Measurements from ENCODE around the gene HES2. TPM values are rescaled to one million over a fixed set of nuclear protein-coding genes. Genes with fewer than 3 reads are reported as not detected.

HES2 gene
- total and polyA plus RNA-seq, 2 experiments from 2014 or later = 0.27 to 1.2 TPM

DNA sequence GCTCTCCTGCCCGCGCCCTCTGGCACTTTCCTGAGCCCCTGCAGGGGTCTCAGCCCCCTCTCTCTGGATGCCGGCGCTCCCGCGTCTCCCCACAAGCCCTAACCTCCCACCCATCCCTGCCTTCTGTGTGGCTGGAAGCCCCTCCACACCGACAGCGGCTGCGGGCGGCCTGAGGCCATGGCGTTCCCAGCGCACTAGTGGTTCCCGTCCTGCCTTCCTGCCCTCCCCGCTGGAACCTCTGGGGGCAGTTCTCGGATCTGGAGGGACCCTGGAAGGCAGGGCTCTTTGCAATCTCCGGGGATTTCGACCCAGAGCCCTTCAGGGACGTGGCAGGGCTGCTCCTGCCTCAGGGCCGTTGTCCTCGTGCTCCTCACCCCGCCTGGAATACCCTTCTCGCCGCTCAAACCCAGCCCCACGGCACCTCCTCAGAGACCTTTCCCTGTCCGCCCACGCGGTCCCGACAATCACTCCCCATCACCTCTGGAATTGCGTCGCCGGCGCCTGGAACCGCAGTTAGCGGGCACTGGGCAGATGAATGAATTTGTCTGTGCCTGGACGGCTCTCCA lies 4.4 kb upstream of the HES2 start:
- Histone ChIP-seq H3K36me3 (replicated peaks; ENCODE audit: insufficient read depth, low read depth) (no peaks in the 10 kb centered on the region), H3K79me2 (no peaks in the 10 kb centered on the region), H2AFZ (no peak overlapping the region), H3K27me3 (peaks cover 78% of the 10 kb centered on the region), H3K4me2 (peak overlapping the region; percentile 72), H3K9me2 (replicated peaks; ENCODE audit: insufficient read depth) (no peaks in the 10 kb centered on the region), H3K4me1 (ENCODE audit: insufficient read depth) (peaks cover 21% of the 10 kb centered on the region), H3K4me3 (no peak overlapping the region), H4K20me1 (ENCODE audit: insufficient read depth, poor library complexity, severe bottlenecking) (no peaks in the 10 kb centered on the region), H3K9me3 (ENCODE audit: low read depth) (no peaks in the 10 kb centered on the region), H3K27ac (no peak overlapping the region)
- TF ChIP-seq, protein P1, sequence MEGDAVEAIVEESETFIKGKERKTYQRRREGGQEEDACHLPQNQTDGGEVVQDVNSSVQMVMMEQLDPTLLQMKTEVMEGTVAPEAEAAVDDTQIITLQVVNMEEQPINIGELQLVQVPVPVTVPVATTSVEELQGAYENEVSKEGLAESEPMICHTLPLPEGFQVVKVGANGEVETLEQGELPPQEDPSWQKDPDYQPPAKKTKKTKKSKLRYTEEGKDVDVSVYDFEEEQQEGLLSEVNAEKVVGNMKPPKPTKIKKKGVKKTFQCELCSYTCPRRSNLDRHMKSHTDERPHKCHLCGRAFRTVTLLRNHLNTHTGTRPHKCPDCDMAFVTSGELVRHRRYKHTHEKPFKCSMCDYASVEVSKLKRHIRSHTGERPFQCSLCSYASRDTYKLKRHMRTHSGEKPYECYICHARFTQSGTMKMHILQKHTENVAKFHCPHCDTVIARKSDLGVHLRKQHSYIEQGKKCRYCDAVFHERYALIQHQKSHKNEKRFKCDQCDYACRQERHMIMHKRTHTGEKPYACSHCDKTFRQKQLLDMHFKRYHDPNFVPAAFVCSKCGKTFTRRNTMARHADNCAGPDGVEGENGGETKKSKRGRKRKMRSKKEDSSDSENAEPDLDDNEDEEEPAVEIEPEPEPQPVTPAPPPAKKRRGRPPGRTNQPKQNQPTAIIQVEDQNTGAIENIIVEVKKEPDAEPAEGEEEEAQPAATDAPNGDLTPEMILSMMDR (IDR thresholded peaks at IDR 0.05; ENCODE audit: poor library complexity) = no peak
- TF ChIP-seq EZH2 (IDR thresholded peaks at IDR 0.05; ENCODE audit: borderline replicate concordance) = peak; percentile 81
- 14% methylated on average over 31 of the region's 35 CpGs for WGBS (ENCODE audit: low lambda C conversion rate, missing lambda C conversion rate)
- peak; percentile 15 for DNase-seq (ENCODE audit: low spot score)

DNA sequence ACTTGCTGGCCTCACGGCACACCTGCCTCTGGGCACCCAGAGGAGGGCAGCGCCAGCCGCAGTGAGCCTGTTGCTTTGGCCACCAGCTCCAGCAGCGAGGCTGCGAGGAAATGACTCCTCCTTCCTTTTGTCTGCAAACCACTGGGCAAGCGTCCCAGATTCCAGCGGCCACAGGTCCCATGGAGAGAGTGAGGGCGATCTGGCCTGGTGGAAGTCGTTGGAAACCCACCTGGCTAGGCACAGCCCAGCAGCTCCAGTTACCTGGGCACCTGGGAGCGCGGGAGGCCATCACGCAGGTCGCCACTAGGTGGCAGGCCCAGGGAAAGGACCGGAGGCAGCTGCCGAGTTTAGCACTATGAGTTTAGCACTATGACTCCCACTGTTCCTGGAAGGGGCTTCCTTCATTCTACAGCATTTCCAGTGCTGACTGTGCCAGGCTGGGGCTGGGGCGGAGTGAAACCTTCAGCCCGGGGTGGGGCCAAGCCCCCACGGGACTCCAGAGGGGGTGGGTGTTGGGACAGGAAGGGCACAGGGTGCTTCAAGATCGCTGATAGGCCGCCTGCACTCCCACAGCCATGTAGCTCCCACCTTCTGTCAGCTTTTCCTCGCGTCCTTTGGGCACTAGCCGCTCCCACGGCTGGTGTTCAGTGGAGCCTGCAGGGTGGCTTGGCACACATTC lies 3.7 kb upstream of the HES2 start:
- TF ChIP-seq, protein P1 (IDR thresholded peaks at IDR 0.05; ENCODE audit: poor library complexity) = peak; percentile 72
- TF ChIP-seq EZH2phosphoT487 (IDR thresholded peaks at IDR 0.05; ENCODE audit: low read depth, severe bottlenecking, unreplicated experiment) (no peak), EZH2 (IDR thresholded peaks at IDR 0.05; ENCODE audit: borderline replicate concordance) (no peak)
- H3K79me2 ChIP-seq = no peaks in the 10 kb centered on the region
- no peaks in the 10 kb centered on the region for H4K20me1 ChIP-seq (ENCODE audit: insufficient read depth, poor library complexity, severe bottlenecking)
- H3K4me2 ChIP-seq = peak overlapping the region; percentile 72
- H3K27ac ChIP-seq = no peak overlapping the region
- H2AFZ ChIP-seq = no peak overlapping the region
- peaks cover 24% of the 10 kb centered on the region for H3K4me1 ChIP-seq (ENCODE audit: insufficient read depth)
- WGBS (ENCODE audit: low lambda C conversion rate, missing lambda C conversion rate) = 14% methylated on average over 22 of the region's 24 CpGs
- peak; percentile 83 for DNase-seq (ENCODE audit: low spot score)
- H3K27me3 ChIP-seq = peaks cover 85% of the 10 kb centered on the region
- no peak overlapping the region for H3K4me3 ChIP-seq
- no peaks in the 10 kb centered on the region for H3K9me2 ChIP-seq (replicated peaks; ENCODE audit: insufficient read depth)
- no peaks in the 10 kb centered on the region for H3K9me3 ChIP-seq (ENCODE audit: low read depth)
- H3K36me3 ChIP-seq (replicated peaks; ENCODE audit: insufficient read depth, low read depth) = no peaks in the 10 kb centered on the region

DNA sequence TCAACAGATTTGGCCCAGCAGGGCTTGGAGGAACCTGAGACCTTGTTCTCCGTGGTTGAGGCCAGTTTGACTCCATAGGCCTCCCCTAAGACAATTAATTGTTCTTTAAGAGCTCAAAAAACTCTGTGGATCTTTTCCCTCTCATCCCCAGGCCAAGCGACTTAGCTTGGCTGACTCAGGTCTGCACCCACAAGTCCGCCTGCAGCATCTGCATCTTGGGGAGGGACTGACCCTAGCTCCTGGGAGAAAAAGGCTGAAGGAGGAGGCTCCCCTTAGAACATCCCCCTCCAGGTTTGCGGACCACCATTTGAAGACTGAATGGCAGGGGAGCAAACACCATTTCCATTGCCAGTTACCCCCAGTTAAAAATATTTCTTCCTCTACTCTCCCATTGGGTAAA lies 1.5 kb upstream of the HES2 start:
- Histone ChIP-seq H3K4me2 (no peak overlapping the region), H3K4me1 (ENCODE audit: insufficient read depth) (peaks cover 24% of the 10 kb centered on the region), H3K36me3 (replicated peaks; ENCODE audit: insufficient read depth, low read depth) (no peaks in the 10 kb centered on the region), H4K20me1 (ENCODE audit: insufficient read depth, poor library complexity, severe bottlenecking) (no peaks in the 10 kb centered on the region), H3K27ac (no peak overlapping the region), H2AFZ (no peak overlapping the region), H3K4me3 (no peak overlapping the region), H3K79me2 (no peaks in the 10 kb centered on the region), H3K27me3 (peaks cover 94% of the 10 kb centered on the region), H3K9me3 (ENCODE audit: low read depth) (no peaks in the 10 kb centered on the region), H3K9me2 (replicated peaks; ENCODE audit: insufficient read depth) (no peaks in the 10 kb centered on the region)
- WGBS (ENCODE audit: low lambda C conversion rate, missing lambda C conversion rate) = 58% methylated on average over 4 of the region's 4 CpGs
- TF ChIP-seq EZH2phosphoT487 (IDR thresholded peaks at IDR 0.05; ENCODE audit: low read depth, severe bottlenecking, unreplicated experiment) (no peak), EZH2 (IDR thresholded peaks at IDR 0.05; ENCODE audit: borderline replicate concordance) (no peak)
- no peak for DNase-seq (ENCODE audit: low spot score)

DNA sequence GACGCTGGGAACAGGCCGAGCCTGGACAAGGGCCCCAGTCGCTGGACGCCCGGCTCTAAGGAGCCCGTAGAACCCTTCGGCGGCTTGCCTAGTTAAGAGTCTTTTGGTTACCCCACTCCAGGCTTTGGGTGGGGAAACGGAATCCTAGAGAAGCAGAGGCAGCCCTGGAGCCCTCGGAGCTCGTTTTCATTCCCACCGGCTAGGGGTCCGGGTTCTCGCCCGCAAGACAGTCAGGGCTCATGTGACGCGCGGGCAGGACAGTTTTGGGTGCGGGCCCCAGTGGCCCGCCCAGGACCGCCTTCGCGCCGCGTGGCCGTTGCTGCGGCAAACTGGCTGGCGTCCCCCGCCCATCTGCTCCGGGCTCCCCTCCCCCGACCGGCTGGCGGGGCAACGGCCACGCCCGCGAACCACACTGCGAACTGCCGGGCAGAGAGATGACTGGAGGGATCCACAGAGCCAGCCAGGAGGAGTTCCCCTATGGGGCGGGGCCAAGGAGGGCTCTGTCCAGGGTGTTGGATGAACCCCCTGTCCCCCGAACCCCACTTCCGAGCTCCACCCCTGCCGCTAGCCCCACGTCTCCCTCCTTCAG lies 829 bp upstream of the HES2 start:
- H2AFZ ChIP-seq = no peak overlapping the region
- H3K9me2 ChIP-seq (replicated peaks; ENCODE audit: insufficient read depth) = no peaks in the 10 kb centered on the region
- H3K4me3 ChIP-seq = no peak overlapping the region
- 17% methylated on average over 34 of the region's 44 CpGs for WGBS (ENCODE audit: low lambda C conversion rate, missing lambda C conversion rate)
- H3K4me2 ChIP-seq = peak overlapping the region; percentile 88
- H3K27ac ChIP-seq = no peak overlapping the region
- no peaks in the 10 kb centered on the region for H3K79me2 ChIP-seq
- TF ChIP-seq EZH2 (IDR thresholded peaks at IDR 0.05; ENCODE audit: borderline replicate concordance) = peak; percentile 53
- TF ChIP-seq, protein P1 (IDR thresholded peaks at IDR 0.05; ENCODE audit: poor library complexity) = no peak
- H3K27me3 ChIP-seq = peaks cover 90% of the 10 kb centered on the region
- DNase-seq (ENCODE audit: low spot score) = no peak
- peaks cover 24% of the 10 kb centered on the region for H3K4me1 ChIP-seq (ENCODE audit: insufficient read depth)
- no peaks in the 10 kb centered on the region for H3K36me3 ChIP-seq (replicated peaks; ENCODE audit: insufficient read depth, low read depth)
- H3K9me3 ChIP-seq (ENCODE audit: low read depth) = no peaks in the 10 kb centered on the region
- no peaks in the 10 kb centered on the region for H4K20me1 ChIP-seq (ENCODE audit: insufficient read depth, poor library complexity, severe bottlenecking)
